Pancreas (tissue), 10 donors: Measurements from ENCODE around the gene IGLL5. TPM values are rescaled to one million over a fixed set of nuclear protein-coding genes. Genes with fewer than 3 reads are reported as not detected.
A peak's percentile ranks its signal among the peaks of the same experiment; 100 is the strongest.
"Not testable (repeated sequence)": the region's sequence is repeated elsewhere in the genome, so short reads cannot be mapped to it uniquely, and the experiment has no call there.

Source experiments
- ATAC-seq, 4 donors: fragments of 200-7000 bp; cut with Tn5 transposase; one replicate each; pipeline versions ENCODE4 v1.8.0 to v1.9.1; 2020; ENCODE audit warnings: mild to moderate bottlenecking in 4 of 4, moderate library complexity in 4 of 4
- DNase-seq, 6 donors: peaks; one replicate each; pipeline ENCODE4 v3.0.0-alpha.2; 2020
- FAIRE-seq: peaks from 2 replicates; lab custom pipeline; 2012; peaks lifted over from hg19 to GRCh38; lab: Jason Lieb, UNC
- H3K27ac ChIP-seq, 4 donors: fragments of 200-600 bp; sonication (generic); 1 replicate in 3 of 4; 2 replicates in 1 of 4; pipeline versions ENCODE4 v1.5.0 to v1.8.0; 2020
- H3K27me3 ChIP-seq, 4 donors: fragments of 200-600 bp; one replicate each; pipeline ENCODE4 v1.8.0; 2021
- H3K36me3 ChIP-seq, 3 donors: fragments of 200-600 bp; sonication (generic) in 1 of 3; one replicate each; pipeline versions ENCODE4 v1.5.0 to v1.8.0; 2020 to 2021
- H3K4me1 ChIP-seq, 3 donors: fragments of 200-600 bp; one replicate each; pipeline ENCODE4 v1.8.0; 2021
- H3K4me3 ChIP-seq, 4 donors: fragments of 200-600 bp; sonication (generic) in 2 of 4; one replicate each; pipeline versions ENCODE4 v1.5.0 to v1.8.0; 2020 to 2021
- H3K9me3 ChIP-seq, 4 donors: fragments of 200-600 bp; one replicate each; pipeline ENCODE4 v1.8.0; 2021
- CTCF ChIP-seq, 4 donors: fragments of 200-600 bp; sonication (generic) in 3 of 4; IDR thresholded peaks; one replicate each; pipeline versions ENCODE4 v1.5.0 to v1.8.0; 2021; ENCODE audit warnings: antibody characterized with exemption in 4 of 4
- WGBS, 2 donors: extraction: QIAGEN DNeasy Blood & Tissue Kit; methylation state at CpG; one replicate each; pipeline ENCODE4 v1.1.7; 2013; 5-methylcytosine and 5-hydroxymethylcytosine counted together
- intact Hi-C, 3 donors: fragments of 100-400 bp; cut with DNase I; formaldehyde crosslinking; loops; one replicate each; pipeline versions ENCODE4 v1.11.1 to v1.14.2; 2022
- polyA plus RNA-seq, 2 donors: library from polyadenylated mRNA; stranded (reverse); fragments of 200-250 nt; gene quantifications; one replicate each; pipeline ENCODE4 v1.2.3, GENCODE V29; 2013
- total RNA-seq, 6 donors: library from RNA; stranded (reverse); fragmentation: NEBNext Ultra II Directional in 4 of 6; extraction: Animal tissue kit (Norgen Biotek cat#: 25700) in 4 of 6; gene quantifications; one replicate each; pipeline versions ENCODE4 v1.2.1 to v1.2.4, GENCODE V29; 2021 to 2023
- donor health status: healthy with polysubstance abuse.
- donor health status: DM: no; HTN: no; CAD: no; lungs with moderate emphysema.
- donor health status: DM: no; HTN: no; CAD: no.
- donor health status: control.
- donor health status: control.
- donor health status: Bipolar disorder and iron deficiency.
- donor health status: DM: yes; HTN: yes; CAD: no.
- donor health status: DM: no; HTN: no; CAD: no.
- donor health status: DM: no; HTN: no; CAD: no.
- donor health status: DM: yes; HTN: yes; CAD: no.

Gene IGLL5
- total and polyA plus RNA-seq, 8 donors: 0.23 to 26.3 (median 0.72) TPM; not detected in 3

DNA sequence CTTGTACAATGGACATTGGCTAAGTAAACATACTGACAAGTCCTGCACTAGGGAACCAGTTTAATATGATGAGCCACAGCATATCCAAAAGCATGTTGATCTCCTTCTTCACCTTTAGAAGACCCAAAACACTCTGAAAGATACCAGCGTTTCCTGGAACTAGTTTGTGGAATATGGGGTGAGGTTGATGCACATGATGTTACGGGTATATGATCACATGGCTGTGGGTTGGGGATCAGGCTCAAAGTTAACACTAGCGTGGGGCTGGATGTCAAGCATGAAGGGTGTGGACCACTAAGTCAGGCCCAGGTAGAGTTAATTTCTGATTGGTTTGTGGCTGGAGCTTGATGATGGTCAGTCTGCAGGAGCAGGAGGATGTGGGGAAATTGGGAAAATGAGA lies 9.0 kb downstream of the IGLL5 start:
- Histone ChIP-seq H3K4me3 (no peak overlapping the region), H3K9me3 (no peaks in the 10 kb centered on the region)
- FAIRE-seq: no peak

DNA sequence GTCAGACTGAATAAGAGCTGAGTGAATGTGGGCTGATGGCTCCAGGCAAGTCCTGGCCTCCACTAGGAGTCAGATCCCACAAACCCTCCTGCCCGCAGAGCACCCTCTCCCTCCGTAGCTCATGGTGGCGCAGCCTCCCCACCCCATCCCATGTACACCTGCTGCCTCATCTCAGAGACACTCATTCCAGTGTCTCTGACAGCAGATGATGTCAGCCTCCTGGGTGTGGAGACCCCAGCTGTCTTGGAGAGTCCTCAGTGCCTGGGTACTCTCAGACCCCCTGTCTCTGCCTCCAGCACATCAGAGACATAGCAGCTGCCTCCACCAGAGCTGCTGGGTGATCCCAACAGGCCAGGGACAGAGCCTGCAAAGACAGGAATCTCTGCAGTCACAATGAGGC lies 9.5 kb downstream of the IGLL5 start:
- WGBS, 2 donors: 81 to 85% methylated on average over 3 of the region's 3 CpGs
- H3K27me3 ChIP-seq: no peaks in the 10 kb centered on the region
- H3K4me3 ChIP-seq: no peak overlapping the region
- no peaks in the 10 kb centered on the region for H3K9me3 ChIP-seq
- no peak for DNase-seq
- FAIRE-seq: no peak
- H3K27ac ChIP-seq: no peak overlapping the region
- TF ChIP-seq CTCF (IDR thresholded peaks at IDR 0.05): no peak
- intact Hi-C loops: no loop called here
- H3K36me3 ChIP-seq: no peaks in the 10 kb centered on the region
- H3K4me1 ChIP-seq: no peaks in the 10 kb centered on the region
- ATAC-seq: no peak

More for the DNA sequence above, 9.0 kb downstream of the IGLL5 start:
- no peaks in the 10 kb centered on the region for H3K36me3 ChIP-seq
- no peaks in the 10 kb centered on the region for H3K27me3 ChIP-seq
- no peak for DNase-seq
- ATAC-seq: no peak
- intact Hi-C loops: no loop called here
- no peak for TF ChIP-seq CTCF (IDR thresholded peaks at IDR 0.05)
- WGBS, 2 donors: 66 to 72% methylated on average over 3 of the region's 3 CpGs
- H3K27ac ChIP-seq: no peak overlapping the region
- H3K4me1 ChIP-seq: no peaks in the 10 kb centered on the region

DNA sequence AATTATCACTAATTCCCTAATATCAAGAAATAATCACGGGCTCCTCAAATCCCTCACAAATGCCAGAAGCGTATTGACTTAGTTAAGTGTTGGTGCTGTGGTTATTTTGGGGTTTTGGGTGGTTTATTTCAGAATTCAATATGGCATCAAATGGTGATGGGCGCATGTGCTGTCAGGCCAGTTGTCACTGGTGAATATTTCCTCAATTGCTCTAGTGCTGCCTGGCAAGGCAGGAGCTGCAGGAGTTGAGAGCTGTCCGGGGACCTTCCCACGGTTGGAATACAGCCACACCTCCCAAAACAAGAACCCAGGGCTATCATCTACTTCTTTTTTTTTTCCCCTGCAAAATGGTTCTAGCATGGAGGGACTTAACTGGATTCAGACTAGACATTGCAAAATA lies 10.3 kb downstream of the IGLL5 start:
- Histone ChIP-seq H3K36me3 (no peaks in the 10 kb centered on the region), H3K9me3 (no peaks in the 10 kb centered on the region), H3K4me1 (no peaks in the 10 kb centered on the region), H3K4me3 (no peak overlapping the region), H3K27ac (no peak overlapping the region), H3K27me3 (no peaks in the 10 kb centered on the region)
- no peak for FAIRE-seq
- DNase-seq: no peak
- intact Hi-C loops: no loop called here
- TF ChIP-seq CTCF (IDR thresholded peaks at IDR 0.05): no peak
- ATAC-seq: no peak
- WGBS, 2 donors: 46 to 54% methylated on average over 5 of the region's 5 CpGs

DNA sequence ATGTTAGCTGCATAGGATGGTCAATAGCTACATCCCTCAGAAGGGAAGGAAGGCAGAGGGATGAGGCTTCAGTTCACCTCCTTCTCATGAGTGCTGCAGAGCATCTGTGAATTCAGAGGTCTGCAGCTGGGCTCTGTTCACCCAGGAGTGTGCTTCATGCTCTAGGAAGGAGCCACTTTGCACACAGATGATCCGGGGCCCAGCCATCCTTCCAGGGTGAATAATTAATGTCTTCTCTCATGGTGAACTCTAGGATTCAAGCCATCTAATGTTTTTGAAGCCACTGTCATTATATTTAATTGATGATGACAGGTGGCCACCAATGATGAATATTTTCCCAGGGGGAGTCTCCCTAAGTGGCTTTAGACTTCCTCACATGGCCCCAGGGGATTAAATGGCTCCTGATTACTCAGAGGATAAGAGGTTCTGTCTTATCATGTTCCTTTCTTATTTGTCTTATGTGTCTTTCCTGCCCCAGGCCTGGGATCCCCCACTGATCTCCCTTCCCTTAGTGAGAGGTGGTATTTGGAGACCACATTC lies 10.9 kb downstream of the IGLL5 start:
- DNase-seq, H3K4me1 ChIP-seq, H3K4me3 ChIP-seq, ATAC-seq, H3K27ac ChIP-seq, FAIRE-seq, H3K9me3 ChIP-seq, H3K27me3 ChIP-seq, H3K36me3 ChIP-seq, intact Hi-C loops: not testable (repeated sequence)
- 14 to 16% methylated on average over 1 of the region's 1 CpG for WGBS, 2 donors

- H3K27me3 ChIP-seq, ATAC-seq, FAIRE-seq, H3K4me1 ChIP-seq, H3K4me3 ChIP-seq, intact Hi-C loops, H3K27ac ChIP-seq, H3K9me3 ChIP-seq, H3K36me3 ChIP-seq: not testable (repeated sequence)
- 62 to 78% methylated on average over 8 to 9 of the region's 9 CpGs for WGBS, 2 donors
- peak in 1 of 6 donors; percentile 30 for DNase-seq
Measured at GRCh38 chr22:22899342-22900080, 11.9 kb downstream of the IGLL5 start.

GRCh38 chr22:22900527-22901205 lies 13.1 kb downstream of the IGLL5 start:
- FAIRE-seq, ATAC-seq, intact Hi-C loops: not testable (repeated sequence)

More at GRCh38 chr22:22900527-22901205, 13.1 kb downstream of the IGLL5 start:
- H3K9me3 ChIP-seq, H3K4me3 ChIP-seq, H3K27ac ChIP-seq, H3K27me3 ChIP-seq, H3K4me1 ChIP-seq, H3K36me3 ChIP-seq: not testable (repeated sequence)
- WGBS, 2 donors: 64 to 67% methylated on average over 8 to 13 of the region's 16 CpGs
- peak in 1 of 6 donors; percentile 35 for DNase-seq
